HepG2 (cell line): ENCODE data around the gene NEMF. TPM values are rescaled to one million over a fixed set of nuclear protein-coding genes. Genes with fewer than 3 reads are reported as not detected.
A peak's percentile ranks its signal among the peaks of the same experiment; 100 is the strongest.

ENCODE experiments used
- ARID2 ChIP-seq: sonication (generic); formaldehyde crosslinking; IDR thresholded peaks from 2 replicates; pipeline ENCODE4 v1.8.1; 2022; ENCODE audit warnings: mild to moderate bottlenecking, missing genetic modification reagents, borderline replicate concordance
- CBX2 ChIP-seq, 2 experiments: fragments of 200-600 bp in 1 of 2; sonication (generic); formaldehyde crosslinking in 1 of 2; IDR thresholded peaks; 2 replicates each; pipeline versions ENCODE4 v1.7.0 to v1.8.1; 2018 to 2022; ENCODE audit warnings: low read depth in 2 of 2, low read length in 1 of 2, mild to moderate bottlenecking in 1 of 2, missing genetic modification reagents in 1 of 2
- ERF ChIP-seq: IDR thresholded peaks from 2 replicates; pipeline ENCODE4 v1.6.1; 2018; ENCODE audit warnings: missing biosample characterization, missing genetic modification reagents
- HDAC2 ChIP-seq: sonication (generic); formaldehyde crosslinking; IDR thresholded peaks from 2 replicates; pipeline ENCODE4 v1.4.0; 2020; ENCODE audit warnings: missing genetic modification reagents
- HNF1B ChIP-seq: sonication (generic); formaldehyde crosslinking; IDR thresholded peaks from 2 replicates; pipeline ENCODE4 v1.5.1; 2020; ENCODE audit warnings: mild to moderate bottlenecking, moderate library complexity, missing genetic modification reagents
- HNF4G ChIP-seq, 2 experiments: sonication (generic) in 1 of 2; formaldehyde crosslinking in 1 of 2; IDR thresholded peaks; 2 replicates each; pipeline versions ENCODE4 v1.4.0 to v1.6.1; 2011 to 2020; ENCODE audit warnings: borderline replicate concordance in 2 of 2, low read depth in 2 of 2, mild to moderate bottlenecking in 2 of 2, low read length in 1 of 2, missing genetic modification reagents in 1 of 2, moderate library complexity in 1 of 2
- KLF6 ChIP-seq: IDR thresholded peaks from 2 replicates; pipeline ENCODE4 v1.8.0; 2016; ENCODE audit warnings: missing biosample characterization, missing genetic modification reagents
- MEF2D ChIP-seq: sonication (generic); formaldehyde crosslinking; IDR thresholded peaks from 2 replicates; pipeline ENCODE4 v1.5.1; 2020; ENCODE audit warnings: mild to moderate bottlenecking, missing genetic modification reagents
- NFKB2 ChIP-seq: sonication (generic); formaldehyde crosslinking; IDR thresholded peaks from 2 replicates; pipeline ENCODE4 v1.4.0; 2020; ENCODE audit warnings: missing genetic modification reagents, borderline replicate concordance
- NR2F6 ChIP-seq, 2 experiments: IDR thresholded peaks; 2 replicates each; pipeline ENCODE4 v1.6.1; 2016; ENCODE audit warnings: antibody characterized with exemption in 1 of 2, mild to moderate bottlenecking in 1 of 2
- SMAD3 ChIP-seq: sonication (generic); formaldehyde crosslinking; IDR thresholded peaks from 2 replicates; pipeline ENCODE4 v1.4.0; 2020; ENCODE audit warnings: missing genetic modification reagents
- SRF ChIP-seq: IDR thresholded peaks from 2 replicates; pipeline ENCODE4 v1.6.1; 2011; ENCODE audit warnings: mild to moderate bottlenecking, low read depth, low read length, moderate library complexity
- TP53 ChIP-seq: sonication (generic); formaldehyde crosslinking; conservative IDR thresholded peaks from 2 replicates; pipeline ENCODE4 v1.4.0; 2020; ENCODE audit warnings: missing genetic modification reagents
- ZBTB21 ChIP-seq: sonication (generic); formaldehyde crosslinking; IDR thresholded peaks from 2 replicates; pipeline ENCODE4 v1.4.0; 2020; ENCODE audit warnings: missing genetic modification reagents
- ZBTB26 ChIP-seq: IDR thresholded peaks from 2 replicates; pipeline ENCODE4 v1.6.1; 2016; ENCODE audit warnings: missing compliant biosample characterization, missing genetic modification reagents, borderline replicate concordance
- ZFX ChIP-seq: sonication (generic); formaldehyde crosslinking; IDR thresholded peaks from 2 replicates; pipeline ENCODE4 v1.4.0; 2020; ENCODE audit warnings: mild to moderate bottlenecking, low read depth, missing genetic modification reagents, moderate library complexity
- ZNF24 ChIP-seq: fragments of 450-650 bp; IDR thresholded peaks from 2 replicates; pipeline ENCODE4 v1.6.1; 2017; ENCODE audit warnings: antibody characterized with exemption, mild to moderate bottlenecking
- ZNF263 ChIP-seq: sonication (generic); formaldehyde crosslinking; IDR thresholded peaks from 2 replicates; pipeline ENCODE4 v1.4.0; 2020; ENCODE audit warnings: missing genetic modification reagents
- ZNF460 ChIP-seq: sonication (generic); formaldehyde crosslinking; IDR thresholded peaks from 2 replicates; pipeline ENCODE4 v1.5.1; 2020; ENCODE audit warnings: missing genetic modification reagents, mild to moderate bottlenecking, borderline replicate concordance
- ZNF496 ChIP-seq: sonication (generic); formaldehyde crosslinking; IDR thresholded peaks from 2 replicates; pipeline ENCODE4 v1.8.1; 2023; ENCODE audit warnings: mild to moderate bottlenecking, moderate library complexity, missing genetic modification reagents; ENCODE audit not compliant: insufficient replicate concordance
- ZNF629 ChIP-seq: sonication (generic); formaldehyde crosslinking; conservative IDR thresholded peaks from 2 replicates; pipeline ENCODE4 v1.5.0; 2020; ENCODE audit warnings: missing genetic modification reagents
- ZNF75D ChIP-seq: sonication (generic); formaldehyde crosslinking; IDR thresholded peaks from 2 replicates; pipeline ENCODE4 v1.8.1; 2023; ENCODE audit warnings: missing genetic modification reagents, mild to moderate bottlenecking, borderline replicate concordance
- ZNF777 ChIP-seq: sonication (generic); formaldehyde crosslinking; IDR thresholded peaks from 2 replicates; pipeline ENCODE4 v1.4.0; 2020; ENCODE audit warnings: missing genetic modification reagents
- ZNF816 ChIP-seq: sonication (generic); formaldehyde crosslinking; IDR thresholded peaks from 2 replicates; pipeline ENCODE4 v1.8.0; 2022; ENCODE audit warnings: missing genetic modification reagents, mild to moderate bottlenecking, borderline replicate concordance
- polyA plus RNA-seq, 8 experiments: library from polyadenylated mRNA; depleted of rRNA in 3 of 8; stranded (reverse) in 7 of 8; unstranded in 1 of 8; fragments of >200 nt; fragmentation: Illumina TruSeq in 4 of 8; extraction: Trizol in 4 of 8; gene quantifications; 2 replicates each; pipeline versions ENCODE4 v1.2.1 to v1.2.3, GENCODE V29; 2011 to 2016; ENCODE audit warnings: low read depth in 4 of 8, missing spikeins in 1 of 8, mixed read lengths in 1 of 8; ENCODE audit not compliant: insufficient read depth in 1 of 8
- total RNA-seq, 5 experiments: library from RNA; depleted of rRNA; stranded (reverse); fragments of >200 nt; fragmentation: Illumina TruSeq; extraction: Trizol; gene quantifications; 2 replicates each; pipeline ENCODE4 v1.2.3, GENCODE V29; 2016; ENCODE audit warnings: low read depth in 1 of 5
- TF ChIP-seq, protein P1 (sequence below), 2 experiments: fragments of 450-650 bp in 1 of 2; sonication (generic) in 1 of 2; formaldehyde crosslinking; IDR thresholded peaks; 2 replicates each; pipeline versions ENCODE4 v1.5.0 to v1.8.0; 2020 to 2022; ENCODE audit warnings: mild to moderate bottlenecking in 1 of 2, missing genetic modification reagents in 1 of 2

Gene NEMF
- total and polyA plus RNA-seq, 2 of the 13 experiments (the other 11 are each of a cell fraction or from before 2014, with no cell fraction given): 21.3 to 57.9 TPM

GRCh38 chr14:49853572-49854375 lies 1.2 kb upstream of the NEMF start (continued):
- TF ChIP-seq, protein P1, sequence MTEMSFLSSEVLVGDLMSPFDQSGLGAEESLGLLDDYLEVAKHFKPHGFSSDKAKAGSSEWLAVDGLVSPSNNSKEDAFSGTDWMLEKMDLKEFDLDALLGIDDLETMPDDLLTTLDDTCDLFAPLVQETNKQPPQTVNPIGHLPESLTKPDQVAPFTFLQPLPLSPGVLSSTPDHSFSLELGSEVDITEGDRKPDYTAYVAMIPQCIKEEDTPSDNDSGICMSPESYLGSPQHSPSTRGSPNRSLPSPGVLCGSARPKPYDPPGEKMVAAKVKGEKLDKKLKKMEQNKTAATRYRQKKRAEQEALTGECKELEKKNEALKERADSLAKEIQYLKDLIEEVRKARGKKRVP (CRISPR knock-in tag; IDR thresholded peaks at IDR 0.05): 0 out of 4 replicates have a peak, but pooled peaks of 1 of the 2 experiments have one; percentile 24
- TF ChIP-seq HNF4G (IDR thresholded peaks at IDR 0.05; ENCODE audit: borderline replicate concordance, low read depth, low read length) (no peak), HNF4G (CRISPR knock-in tag; IDR thresholded peaks at IDR 0.05; ENCODE audit: borderline replicate concordance, low read depth) (no peak), ZNF75D (CRISPR knock-in tag) (no peak), ZBTB21 (CRISPR knock-in tag) (no peak), ZNF24 (no peak), ZNF816 (CRISPR knock-in tag) (no peak), TP53 (CRISPR knock-in tag) (0 out of 2 replicates have a peak, but pooled peaks have one; percentile 62), ZNF496 (CRISPR knock-in tag) (no peak), HNF1B (CRISPR knock-in tag) (peak; percentile 65), MEF2D (peak; percentile 35; the same call in 1 of the 2 replicates), NR2F6 (IDR thresholded peaks at IDR 0.05) (0 out of 2 replicates have a peak, but pooled peaks have one; percentile 35), NR2F6 (CRISPR knock-in tag; IDR thresholded peaks at IDR 0.05) (no peak), ZNF777 (no peak), HDAC2 (CRISPR knock-in tag) (peak; percentile 78), ERF (peak; percentile 77; the same call in 1 of the 2 replicates), KLF6 (CRISPR knock-in tag) (0 out of 2 replicates have a peak, but pooled peaks have one; percentile 60), SRF (peak; percentile 37; the same call in 1 of the 2 replicates), ZNF460 (CRISPR knock-in tag) (peak; percentile 100), ZNF263 (CRISPR knock-in tag) (0 out of 2 replicates have a peak, but pooled peaks have one; percentile 29), NFKB2 (CRISPR knock-in tag) (no peak; the same call in 1 of the 2 replicates), ZFX (peak; percentile 39; the same call in 1 of the 2 replicates), ZNF629 (CRISPR knock-in tag) (0 out of 2 replicates have a peak, but pooled peaks have one; percentile 36), CBX2 (IDR thresholded peaks at IDR 0.05; ENCODE audit: low read depth, low read length) (no peak), CBX2 (CRISPR knock-in tag; IDR thresholded peaks at IDR 0.05; ENCODE audit: low read depth) (no peak), ARID2 (CRISPR knock-in tag) (no peak), ZBTB26 (CRISPR knock-in tag) (peak; percentile 56; the same call in 1 of the 2 replicates), SMAD3 (peak; percentile 42; the same call in 1 of the 2 replicates)
